Tibial nerve (tissue), 3 donors: Measurements from ENCODE around the gene TBX21.
"Not testable (repeated sequence)": the region's sequence is repeated elsewhere in the genome, so short reads cannot be mapped to it uniquely, and the experiment has no call there.

Experiments used
- POLR2A ChIP-seq, 2 donors: fragments of 450-650 bp; IDR thresholded peaks; one replicate each; pipeline ENCODE4 v1.6.1; 2017; ENCODE audit warnings: antibody characterized with exemption in 2 of 2, mild to moderate bottlenecking in 2 of 2, moderate library complexity in 2 of 2
- TF ChIP-seq, protein P1 (sequence below), 5 experiments: fragments of 200-600 bp in 3 of 5; fragments of 450-650 bp in 2 of 5; sonication (generic) in 3 of 5; IDR thresholded peaks; one replicate each; pipeline ENCODE4 v1.5.1; 2016 to 2019; ENCODE audit warnings: antibody characterized with exemption in 5 of 5, mild to moderate bottlenecking in 3 of 5, moderate library complexity in 2 of 5

DNA sequence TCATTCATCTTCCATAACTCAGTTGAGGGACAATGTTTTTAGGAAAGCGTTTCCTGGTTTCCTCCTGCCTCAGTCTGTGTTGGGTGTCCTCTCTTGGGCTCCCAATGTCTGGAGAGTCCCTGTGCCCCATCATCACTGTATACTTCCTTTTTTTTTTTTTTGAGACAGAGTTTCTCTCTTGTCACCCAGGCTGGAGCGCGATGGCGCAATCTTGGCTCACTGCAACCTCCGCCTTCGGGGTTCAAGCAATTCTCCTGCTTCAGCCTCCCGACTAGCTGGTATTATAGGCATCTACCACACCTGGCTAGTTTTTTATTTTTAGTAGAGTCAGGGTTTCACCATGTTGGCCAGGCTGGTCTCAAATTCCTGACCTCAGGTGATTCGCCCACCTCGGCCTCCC is 40.6 kb downstream of the TBX21 start:
- TF ChIP-seq, protein P1, sequence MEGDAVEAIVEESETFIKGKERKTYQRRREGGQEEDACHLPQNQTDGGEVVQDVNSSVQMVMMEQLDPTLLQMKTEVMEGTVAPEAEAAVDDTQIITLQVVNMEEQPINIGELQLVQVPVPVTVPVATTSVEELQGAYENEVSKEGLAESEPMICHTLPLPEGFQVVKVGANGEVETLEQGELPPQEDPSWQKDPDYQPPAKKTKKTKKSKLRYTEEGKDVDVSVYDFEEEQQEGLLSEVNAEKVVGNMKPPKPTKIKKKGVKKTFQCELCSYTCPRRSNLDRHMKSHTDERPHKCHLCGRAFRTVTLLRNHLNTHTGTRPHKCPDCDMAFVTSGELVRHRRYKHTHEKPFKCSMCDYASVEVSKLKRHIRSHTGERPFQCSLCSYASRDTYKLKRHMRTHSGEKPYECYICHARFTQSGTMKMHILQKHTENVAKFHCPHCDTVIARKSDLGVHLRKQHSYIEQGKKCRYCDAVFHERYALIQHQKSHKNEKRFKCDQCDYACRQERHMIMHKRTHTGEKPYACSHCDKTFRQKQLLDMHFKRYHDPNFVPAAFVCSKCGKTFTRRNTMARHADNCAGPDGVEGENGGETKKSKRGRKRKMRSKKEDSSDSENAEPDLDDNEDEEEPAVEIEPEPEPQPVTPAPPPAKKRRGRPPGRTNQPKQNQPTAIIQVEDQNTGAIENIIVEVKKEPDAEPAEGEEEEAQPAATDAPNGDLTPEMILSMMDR (IDR thresholded peaks at IDR 0.05), result not testable (repeated sequence)
- not testable (repeated sequence) for TF ChIP-seq POLR2A (IDR thresholded peaks at IDR 0.05)
